HS-5 (cell line): ENCODE results near the gene GUK1.

Experiments used
- DNase-seq: peaks from one replicate; pipeline ENCODE4 v3.0.0-alpha.2; 2012; ENCODE audit warnings: low read depth

GUK1 gene

DNA sequence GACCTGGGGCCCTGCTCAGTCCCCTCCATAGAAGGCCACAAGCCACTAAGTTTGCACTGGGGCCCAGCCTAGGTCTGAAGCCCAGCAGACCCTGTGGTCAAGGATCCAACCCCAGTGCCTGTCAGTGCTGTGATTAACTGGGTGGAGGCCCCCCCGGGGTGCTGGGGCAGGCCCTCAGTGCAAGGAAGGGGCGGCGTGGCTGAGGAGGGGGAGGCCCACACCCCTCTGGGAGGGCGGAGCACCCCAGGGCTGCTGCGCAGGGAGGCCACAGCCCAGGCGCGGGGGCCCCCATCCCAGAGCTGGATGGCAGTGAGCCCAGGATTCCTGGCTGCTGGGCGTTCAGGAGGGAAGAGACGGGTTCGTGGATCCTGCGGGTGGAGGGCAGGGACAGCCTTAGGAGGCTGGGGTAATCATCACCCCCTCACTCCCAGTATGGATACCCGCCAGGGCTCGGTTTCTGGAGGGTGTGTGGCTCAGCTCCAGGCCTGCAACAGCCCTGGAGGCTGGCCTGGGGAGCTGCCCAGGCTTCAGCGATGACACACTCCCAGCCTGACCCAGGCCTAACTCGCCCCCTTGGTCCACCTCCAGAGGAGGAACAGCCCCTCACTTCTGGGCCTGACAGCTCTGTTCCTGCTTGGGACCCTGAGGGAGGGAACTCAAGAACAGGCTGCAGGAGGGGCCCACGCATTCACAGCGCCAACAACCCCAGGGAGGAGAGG is 10.5 kb downstream of the GUK1 start:
- DNase-seq: no peak

DNA sequence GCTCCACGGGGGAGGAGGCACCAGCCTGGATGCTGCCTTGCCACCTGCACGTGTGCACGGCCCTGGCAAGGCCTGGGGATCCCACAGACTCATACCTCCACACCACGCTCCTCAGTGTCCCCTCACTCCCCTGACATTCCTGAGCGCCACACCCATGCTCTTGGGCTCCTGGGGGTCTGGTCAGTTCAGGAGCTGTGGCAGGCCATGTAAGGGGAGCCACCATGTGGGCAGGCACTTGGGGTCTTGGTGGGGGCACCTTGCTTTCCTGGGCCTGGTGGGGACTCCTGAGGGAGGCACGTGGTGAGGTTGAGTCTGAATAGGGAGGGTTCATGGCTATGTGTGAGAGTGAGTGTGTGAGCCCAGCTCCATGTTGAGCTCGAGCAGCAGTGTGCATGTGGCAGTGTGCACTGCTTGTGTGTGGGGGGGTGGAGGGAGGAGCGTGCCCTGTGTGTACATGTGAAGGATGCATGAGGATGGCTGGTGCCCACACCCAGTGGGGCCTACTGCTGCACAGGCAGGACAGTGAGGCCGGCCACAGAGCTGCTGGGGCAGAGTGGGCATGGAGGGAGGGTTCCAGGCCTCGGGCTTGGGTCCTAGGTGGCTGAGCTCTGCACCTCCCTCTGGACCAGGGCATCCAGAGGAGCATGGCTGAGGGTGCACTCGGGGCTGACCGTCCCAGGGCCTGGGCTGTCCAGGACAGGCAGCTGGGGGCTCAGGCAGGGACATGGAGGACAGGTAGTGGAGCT is 11.3 kb downstream of the GUK1 start:
- no peak for DNase-seq

DNA sequence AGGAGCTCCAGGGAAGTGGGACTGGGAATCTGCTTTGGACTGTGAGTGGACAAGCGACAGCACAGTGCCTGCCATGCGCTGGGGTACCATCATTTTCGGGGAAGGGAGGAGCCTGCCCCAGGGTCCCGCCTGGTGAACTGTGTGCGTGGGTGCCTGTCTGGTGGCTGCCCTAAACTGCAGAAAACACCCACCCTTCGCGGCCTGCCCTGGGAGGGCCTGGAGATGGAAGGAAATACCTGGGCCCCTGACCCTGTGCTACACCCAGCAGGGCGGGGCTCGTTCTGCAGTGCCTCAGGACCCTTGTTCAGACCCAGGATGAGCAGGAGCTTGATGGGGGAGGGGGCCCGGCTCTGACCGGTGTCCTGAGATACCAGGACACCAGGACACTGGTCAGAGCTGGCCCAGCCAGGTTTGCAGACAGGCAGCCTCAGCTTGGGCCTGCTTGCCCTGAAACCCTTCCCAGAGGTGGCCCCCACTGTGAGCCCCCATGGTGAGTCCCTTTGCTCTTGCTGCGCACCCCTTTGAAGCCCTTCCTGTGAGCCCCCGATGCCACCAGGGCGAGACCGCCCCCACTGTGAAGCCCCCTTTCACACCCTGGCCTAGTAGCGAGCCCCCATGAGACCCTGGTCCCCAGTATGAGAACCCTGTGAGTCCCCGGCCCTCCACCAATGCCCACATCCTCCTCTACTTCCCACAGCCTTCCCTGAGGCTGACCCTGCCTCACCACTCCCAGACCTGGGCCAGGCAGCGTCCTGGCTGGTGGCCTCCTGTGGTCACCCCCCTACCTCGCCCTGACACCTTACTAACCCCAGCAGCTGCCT is 12.2 kb downstream of the GUK1 start:
- DNase-seq: no peak

DNA sequence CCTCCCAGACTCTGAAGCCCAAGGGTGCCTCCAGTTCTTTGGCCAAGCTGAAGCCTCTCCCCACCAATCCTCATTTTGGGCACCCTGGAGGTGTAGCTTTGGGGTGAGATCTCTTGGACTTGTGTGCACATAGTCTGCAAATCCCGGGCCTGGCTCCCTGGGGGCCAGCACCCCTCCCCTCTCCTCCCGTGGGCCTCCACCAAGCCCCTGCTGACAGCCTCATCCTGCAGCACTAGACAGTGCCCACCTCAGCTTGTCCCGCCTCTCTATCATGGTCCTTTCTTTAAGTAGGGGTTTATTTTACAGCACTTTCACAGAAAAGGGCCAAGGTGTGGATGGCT is 12.8 kb downstream of the GUK1 start:
- DNase-seq: no peak

DNA sequence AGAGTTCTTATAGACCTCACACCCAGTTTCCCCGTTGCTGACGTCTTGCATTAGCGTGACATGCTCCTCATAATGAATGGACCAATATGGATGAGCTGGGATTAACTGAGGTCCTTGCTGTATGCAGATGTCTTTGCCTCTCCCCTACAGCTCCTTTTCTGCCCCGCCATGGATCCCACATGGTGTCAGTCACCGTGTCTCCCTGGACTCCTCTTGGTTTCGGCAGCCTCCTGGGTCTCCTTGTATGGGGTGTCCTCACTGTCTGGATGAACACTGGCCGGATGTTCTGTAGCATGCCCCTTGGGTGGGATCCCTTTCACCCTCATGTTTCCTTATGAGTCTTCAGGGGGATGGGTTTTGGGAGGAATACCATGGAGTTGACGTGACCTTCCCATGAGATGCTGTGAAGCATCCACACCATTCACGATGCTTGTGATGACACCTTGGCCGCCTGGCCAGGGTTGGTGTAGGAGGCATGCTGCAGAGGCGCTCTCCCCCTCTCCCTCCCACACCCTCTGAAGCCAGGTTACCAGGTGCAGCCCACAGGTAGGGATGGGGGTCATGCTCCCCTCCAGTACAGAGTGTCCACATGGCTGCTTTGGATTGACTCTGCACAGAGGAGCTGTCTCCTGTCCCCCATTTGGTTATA is 14.1 kb downstream of the GUK1 start:
- DNase-seq: no peak

DNA sequence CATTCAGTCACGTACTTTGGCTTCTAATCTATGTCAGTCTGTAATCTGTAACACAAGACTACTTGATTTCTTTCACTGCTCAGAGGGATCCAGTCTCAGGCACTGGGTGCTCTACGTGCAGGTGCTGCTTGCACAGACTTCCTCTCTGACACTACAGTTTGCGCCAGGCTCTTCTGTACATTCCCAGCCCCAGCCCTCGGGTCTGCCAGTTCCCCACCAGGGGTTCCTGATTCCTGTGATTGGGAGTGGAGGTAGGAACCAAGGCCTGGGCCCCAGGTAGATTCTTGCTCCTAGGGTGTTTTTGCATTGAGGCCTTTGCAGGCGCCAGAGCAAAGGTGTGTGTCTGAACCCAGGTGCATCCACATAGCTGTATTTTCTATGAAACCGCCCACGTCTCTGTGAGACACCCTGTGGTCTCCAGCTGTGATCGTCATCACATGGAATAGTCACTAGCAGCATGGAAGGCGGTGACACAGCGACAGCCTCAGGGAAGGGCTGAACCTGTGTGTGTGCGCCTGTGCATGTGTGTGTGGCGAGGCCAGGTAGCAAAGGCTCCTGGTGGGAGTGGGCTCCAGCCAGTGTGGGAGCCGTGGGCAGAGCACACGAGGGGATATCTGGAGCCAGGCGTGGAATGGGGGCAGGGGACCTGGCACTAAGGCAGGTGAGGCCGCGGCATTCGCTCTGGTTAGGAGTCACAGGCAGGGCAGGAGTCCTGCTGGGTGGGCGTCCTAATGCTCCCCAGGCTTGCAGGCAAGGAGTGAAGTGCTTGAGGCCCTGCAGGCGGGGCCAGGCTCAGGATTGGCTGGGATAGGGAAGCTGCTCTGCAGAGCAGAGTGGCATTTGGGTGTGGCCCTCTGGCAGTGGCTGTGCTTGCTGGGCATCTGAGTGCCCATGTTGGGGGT is 14.8 kb downstream of the GUK1 start:
- DNase-seq: no peak

DNA sequence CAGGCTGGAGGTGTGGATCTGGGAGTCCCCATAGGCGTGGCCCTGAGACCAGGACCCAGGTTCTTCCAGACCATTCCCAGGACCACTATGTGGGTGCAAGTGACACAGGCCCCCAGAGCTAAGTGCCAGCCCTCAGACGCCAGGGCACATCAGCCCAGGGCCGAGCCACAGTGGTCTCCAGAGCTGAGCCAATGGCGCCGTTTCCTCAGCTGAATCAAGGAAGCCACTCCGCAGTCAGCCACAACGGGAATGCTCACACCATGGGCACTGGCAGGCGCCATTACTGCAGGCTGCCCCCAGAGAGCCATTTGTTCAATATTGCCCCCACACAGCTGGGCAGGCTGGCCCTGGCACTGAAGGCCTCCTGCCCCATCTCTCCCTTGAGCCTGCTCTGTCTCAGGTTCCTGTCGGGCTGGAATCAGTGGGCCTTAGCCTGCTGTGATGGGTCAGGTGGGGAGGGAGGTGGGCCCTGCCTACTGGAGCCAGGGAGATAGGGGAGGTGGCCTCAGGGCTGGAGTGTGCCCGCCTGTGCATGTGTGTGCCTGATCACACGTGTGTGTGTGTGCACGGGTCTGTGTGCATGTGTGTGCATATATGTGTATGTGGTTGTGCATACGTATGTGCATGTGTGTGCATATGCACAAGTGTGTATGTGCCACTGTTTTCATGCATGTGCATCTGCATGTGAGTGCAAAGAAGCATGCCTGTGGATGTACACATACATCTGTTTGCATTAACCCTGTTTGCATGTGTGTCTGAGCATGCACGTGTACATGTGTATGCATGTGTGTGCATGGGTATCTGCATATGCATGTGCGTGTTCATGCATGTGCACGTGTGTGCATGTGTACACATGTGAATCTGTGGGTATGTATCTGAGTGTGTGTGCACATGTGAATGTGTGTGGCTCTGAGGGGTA is 15.8 kb downstream of the GUK1 start:
- no peak for DNase-seq

DNA sequence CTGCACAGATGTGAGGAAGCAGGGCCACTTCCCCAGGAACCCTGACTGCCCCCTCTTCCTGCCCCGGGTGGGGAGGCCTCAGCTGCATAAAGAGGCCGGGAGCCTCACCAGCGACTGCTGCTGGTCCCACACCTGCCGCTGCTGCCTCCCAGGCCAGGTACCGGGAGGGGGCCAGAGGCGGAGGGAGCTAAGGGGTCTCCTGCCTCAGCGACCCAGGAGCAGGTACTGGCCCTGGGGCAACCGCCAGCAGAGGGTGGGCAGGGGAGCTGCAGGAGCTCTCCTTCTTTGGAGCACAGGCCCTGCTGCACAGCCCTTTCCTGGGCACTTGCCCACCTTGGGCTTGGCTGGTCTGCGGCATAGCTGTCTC is 16.4 kb downstream of the GUK1 start:
- DNase-seq: no peak

DNA sequence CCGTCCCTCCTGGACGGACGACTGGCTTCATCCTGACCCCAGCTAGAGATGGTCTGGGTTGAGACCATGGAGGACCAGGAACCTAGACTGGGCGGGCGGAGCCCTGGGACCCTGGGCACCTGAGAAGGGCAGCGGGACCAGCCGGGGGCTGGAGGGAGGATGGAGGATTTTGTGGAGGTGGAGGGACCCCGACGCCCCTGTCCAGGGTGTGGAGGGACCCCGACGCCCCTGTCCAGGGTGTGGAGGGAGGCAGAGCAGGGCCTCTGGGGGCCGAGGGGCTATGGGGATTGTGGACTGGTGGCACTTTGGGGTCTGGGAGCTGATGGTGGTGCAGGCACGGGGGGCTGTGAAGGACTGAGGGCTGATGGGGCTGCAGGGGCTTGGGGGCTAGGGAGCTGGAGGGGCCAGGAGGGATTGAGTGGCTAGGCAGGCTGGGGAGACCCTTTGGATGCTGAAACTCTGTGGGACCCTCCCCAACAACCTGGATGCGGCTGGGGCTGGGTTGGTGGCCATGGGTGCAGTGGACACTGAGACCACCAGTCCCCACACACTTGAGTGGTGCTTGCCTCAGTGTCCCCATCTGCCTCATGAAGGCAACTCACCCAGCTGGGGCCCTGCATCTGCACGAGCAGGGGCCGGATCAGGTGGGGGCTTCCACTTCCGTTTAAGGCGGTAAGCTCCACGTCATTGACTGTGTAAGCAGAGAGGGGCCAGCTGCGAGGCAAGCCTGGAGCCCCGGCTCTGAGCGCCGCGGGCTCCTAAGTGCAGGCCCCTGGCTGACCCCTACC is 17.1 kb downstream of the GUK1 start:
- no peak for DNase-seq

DNA sequence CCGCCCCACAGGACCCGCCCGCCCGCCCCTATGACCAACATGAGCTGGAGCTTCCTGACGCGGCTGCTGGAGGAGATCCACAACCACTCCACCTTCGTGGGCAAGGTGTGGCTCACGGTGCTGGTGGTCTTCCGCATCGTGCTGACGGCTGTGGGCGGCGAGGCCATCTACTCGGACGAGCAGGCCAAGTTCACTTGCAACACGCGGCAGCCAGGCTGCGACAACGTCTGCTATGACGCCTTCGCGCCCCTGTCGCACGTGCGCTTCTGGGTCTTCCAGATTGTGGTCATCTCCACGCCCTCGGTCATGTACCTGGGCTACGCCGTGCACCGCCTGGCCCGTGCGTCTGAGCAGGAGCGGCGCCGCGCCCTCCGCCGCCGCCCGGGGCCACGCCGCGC is 17.6 kb downstream of the GUK1 start:
- no peak for DNase-seq

DNA sequence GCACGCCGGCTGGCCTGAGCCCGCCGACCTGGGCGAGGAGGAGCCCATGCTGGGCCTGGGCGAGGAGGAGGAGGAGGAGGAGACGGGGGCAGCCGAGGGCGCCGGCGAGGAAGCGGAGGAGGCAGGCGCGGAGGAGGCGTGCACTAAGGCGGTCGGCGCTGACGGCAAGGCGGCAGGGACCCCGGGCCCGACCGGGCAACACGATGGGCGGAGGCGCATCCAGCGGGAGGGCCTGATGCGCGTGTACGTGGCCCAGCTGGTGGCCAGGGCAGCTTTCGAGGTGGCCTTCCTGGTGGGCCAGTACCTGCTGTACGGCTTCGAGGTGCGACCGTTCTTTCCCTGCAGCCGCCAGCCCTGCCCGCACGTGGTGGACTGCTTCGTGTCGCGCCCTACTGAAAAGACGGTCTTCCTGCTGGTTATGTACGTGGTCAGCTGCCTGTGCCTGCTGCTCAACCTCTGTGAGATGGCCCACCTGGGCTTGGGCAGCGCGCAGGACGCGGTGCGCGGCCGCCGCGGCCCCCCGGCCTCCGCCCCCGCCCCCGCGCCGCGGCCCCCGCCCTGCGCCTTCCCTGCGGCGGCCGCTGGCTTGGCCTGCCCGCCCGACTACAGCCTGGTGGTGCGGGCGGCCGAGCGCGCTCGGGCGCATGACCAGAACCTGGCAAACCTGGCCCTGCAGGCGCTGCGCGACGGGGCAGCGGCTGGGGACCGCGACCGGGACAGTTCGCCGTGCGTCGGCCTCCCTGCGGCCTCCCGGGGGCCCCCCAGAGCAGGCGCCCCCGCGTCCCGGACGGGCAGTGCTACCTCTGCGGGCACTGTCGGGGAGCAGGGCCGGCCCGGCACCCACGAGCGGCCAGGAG is 18.3 kb downstream of the GUK1 start:
- no peak for DNase-seq

DNA sequence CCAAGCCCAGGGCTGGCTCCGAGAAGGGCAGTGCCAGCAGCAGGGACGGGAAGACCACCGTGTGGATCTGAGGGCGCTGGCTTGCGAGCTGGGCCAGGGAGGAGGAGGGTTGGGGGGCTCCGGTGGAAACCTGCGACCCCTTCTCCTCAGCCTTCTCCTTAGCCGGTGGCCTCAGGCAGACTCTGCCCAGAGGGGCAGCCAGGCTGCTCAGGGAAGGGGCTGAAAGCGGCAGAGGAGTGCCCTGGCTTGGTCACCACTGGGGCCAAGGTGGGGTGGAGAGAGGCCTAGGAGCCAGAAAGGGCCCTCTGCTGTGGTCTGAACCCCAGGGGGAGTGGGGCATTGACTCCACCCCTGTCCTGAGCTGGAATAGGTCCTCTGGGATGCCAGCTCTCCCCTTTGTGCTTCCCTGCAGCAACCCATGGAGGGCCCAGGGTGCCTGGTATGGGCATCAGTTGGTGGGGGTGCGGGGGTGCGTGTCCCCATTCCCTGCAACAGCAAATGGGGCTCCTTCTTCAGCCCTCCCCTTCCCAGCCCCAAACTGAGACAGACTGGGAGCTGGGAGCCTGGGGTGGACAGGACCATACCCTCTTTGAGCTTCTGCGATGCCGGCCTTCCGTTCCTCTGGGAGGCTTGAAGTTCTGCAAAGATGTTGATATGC is 19.1 kb downstream of the GUK1 start:
- no peak for DNase-seq

DNA sequence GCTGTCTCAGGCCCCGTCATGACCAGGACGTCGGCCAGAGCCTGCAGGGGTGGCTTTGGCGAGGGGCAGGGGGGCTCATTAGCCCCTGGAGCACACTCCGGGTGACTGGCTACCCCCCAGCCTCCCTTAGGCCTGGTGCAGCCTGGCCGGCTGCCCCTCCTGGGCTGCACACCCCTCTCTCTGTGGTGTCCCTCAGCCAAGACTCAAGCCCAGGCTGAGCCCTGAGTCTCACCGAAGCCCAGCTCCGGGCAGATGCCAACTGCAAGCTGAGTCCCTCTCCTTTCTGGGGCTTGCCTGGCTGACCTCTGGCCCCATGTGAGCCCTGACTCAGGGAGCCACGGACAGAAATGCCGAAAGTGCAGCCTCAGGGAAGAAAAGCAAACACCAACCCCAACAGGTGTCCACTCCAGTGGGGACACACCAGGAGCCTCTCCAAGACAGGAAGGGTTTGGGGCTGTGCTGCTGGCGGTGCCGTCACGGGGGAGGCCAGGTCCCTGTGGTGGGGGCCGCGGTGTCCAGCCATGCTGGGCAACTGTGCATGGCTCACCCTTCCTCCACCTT is 20.2 kb downstream of the GUK1 start:
- no peak for DNase-seq

DNA sequence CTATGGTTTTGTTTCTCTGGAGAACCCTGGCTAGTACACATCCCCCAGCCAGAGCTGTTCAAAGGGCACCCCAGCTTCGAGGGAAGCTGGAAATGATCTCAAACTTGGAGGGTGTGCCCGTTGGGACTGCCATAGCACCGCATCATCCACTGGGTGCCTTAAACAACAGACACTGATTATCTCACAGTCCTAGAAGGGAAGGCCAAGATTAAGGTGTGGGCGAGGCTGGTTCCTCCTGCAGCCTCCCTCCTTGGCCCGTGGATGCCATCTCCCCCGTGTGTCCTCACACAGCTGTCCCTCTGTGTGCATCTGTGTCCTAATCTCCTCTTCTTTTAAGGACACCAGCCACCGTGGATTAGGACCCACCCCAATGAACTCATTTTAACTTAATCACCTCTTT is 21.3 kb downstream of the GUK1 start:
- no peak for DNase-seq

DNA sequence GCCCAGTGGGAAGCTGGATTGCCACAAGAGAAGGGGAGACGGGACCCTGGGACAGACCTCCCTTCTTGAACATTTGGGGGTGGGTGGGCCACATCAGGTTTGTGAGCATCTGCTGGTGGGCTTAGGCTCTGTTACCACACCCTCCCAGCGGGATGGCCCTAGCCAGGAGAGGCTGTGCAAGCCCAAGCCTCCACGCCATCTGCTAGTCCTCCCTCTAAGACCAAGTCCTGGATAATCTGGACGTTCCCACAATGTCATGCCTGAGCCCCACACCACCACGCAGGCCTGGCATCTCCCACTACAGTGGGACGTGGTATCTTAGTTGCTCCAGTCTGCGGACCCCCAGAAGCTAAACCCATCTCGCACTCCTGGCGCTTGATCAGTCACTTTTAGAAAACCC is 21.8 kb downstream of the GUK1 start:
- no peak for DNase-seq

DNA sequence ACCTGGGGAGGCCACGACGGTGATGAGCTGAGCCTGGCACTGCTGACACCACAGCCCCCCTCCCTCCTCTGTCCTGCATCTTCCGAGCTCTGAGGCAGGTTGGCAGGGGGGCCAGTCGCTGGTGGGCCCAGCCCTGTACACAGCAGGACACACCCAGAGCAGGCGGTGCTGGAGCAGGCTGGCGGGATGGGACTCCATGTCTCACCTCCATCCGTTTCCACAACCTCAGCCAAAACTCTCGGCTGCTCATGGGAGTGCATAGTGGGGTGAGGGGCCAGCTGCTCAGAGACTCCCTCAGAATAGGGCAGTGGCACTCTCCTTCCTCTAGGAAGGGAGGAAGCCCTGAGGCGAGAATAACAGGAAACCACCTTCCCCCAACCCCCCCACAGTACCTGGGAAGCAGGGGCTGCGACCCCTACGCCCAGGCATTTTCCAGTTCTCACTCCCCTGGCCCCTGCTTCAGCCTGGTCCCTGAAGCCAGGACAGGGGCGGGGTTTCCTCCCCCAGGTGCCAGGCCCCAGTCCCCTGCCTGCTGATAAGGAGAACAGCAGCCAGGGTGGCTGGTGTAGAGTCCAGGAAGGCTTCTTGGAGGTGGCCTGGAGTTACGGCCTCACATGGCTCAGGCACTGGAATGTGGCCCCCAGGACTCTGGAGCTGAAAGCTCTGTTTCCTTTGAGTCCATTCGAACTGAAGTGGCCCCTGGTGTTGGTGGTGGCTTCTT is 22.4 kb downstream of the GUK1 start:
- DNase-seq: no peak
